H9 (cell line): ENCODE data around the gene RBKS. TPM values are rescaled to one million over a fixed set of nuclear protein-coding genes. Genes with fewer than 3 reads are reported as not detected.

ENCODE experiments used
- DNase-seq: peaks from one replicate; pipeline ENCODE4 v3.0.0-alpha.2; 2017
- H2AFZ ChIP-seq: one replicate; pipeline ENCODE4 v1.6.1; 2013; ENCODE audit warnings: mild to moderate bottlenecking, low read length, control low read depth, moderate library complexity
- H2AK5ac ChIP-seq: 2 replicates; pipeline ENCODE4 v1.6.1; 2013; ENCODE audit warnings: low read length, control low read depth, mixed read lengths; ENCODE audit not compliant: insufficient read length
- H2BK120ac ChIP-seq: one replicate; pipeline ENCODE4 v1.6.1; 2013; ENCODE audit warnings: low read depth, mild to moderate bottlenecking, low read length, control low read depth, inconsistent platforms; ENCODE audit not compliant: poor library complexity, severe bottlenecking
- H2BK12ac ChIP-seq: 2 replicates; pipeline ENCODE4 v1.6.1; 2013; ENCODE audit warnings: low read length, control low read depth, mixed read lengths, low read depth; ENCODE audit not compliant: insufficient read length
- H2BK15ac ChIP-seq: 2 replicates; pipeline ENCODE4 v1.6.1; 2013; ENCODE audit warnings: low read depth, low read length, control low read depth
- H2BK20ac ChIP-seq: one replicate; pipeline ENCODE4 v1.6.1; 2013; ENCODE audit warnings: low read depth, mild to moderate bottlenecking, low read length, control low read depth, inconsistent platforms; ENCODE audit not compliant: poor library complexity, severe bottlenecking
- H2BK5ac ChIP-seq: 2 replicates; pipeline ENCODE4 v1.6.1; 2013; ENCODE audit warnings: low read length, control low read depth, mixed read lengths; ENCODE audit not compliant: insufficient read length
- H3K14ac ChIP-seq: 2 replicates; pipeline ENCODE4 v1.6.1; 2013; ENCODE audit warnings: low read length, control low read depth; ENCODE audit not compliant: insufficient read depth
- H3K18ac ChIP-seq: 2 replicates; pipeline ENCODE4 v1.6.1; 2013; ENCODE audit warnings: low read depth, mild to moderate bottlenecking, mixed read lengths, low read length, control low read depth; ENCODE audit not compliant: insufficient read length
- H3K23ac ChIP-seq: 2 replicates; pipeline ENCODE4 v1.6.1; 2013; ENCODE audit warnings: low read length, control low read depth, mixed read lengths, low read depth; ENCODE audit not compliant: insufficient read length
- H3K23me2 ChIP-seq: 2 replicates; pipeline ENCODE4 v1.6.1; 2013; ENCODE audit warnings: low read depth, mild to moderate bottlenecking, mixed read lengths, low read length, control low read depth; ENCODE audit not compliant: insufficient read length, poor library complexity, severe bottlenecking
- H3K27ac ChIP-seq: 2 replicates; pipeline ENCODE4 v1.5.1; 2013; ENCODE audit warnings: low read length, control low read depth, mixed read lengths, low read depth; ENCODE audit not compliant: insufficient read length
- H3K27me3 ChIP-seq: 2 replicates; pipeline ENCODE4 v1.6.1; 2013; ENCODE audit warnings: low read length, control low read depth, inconsistent platforms; ENCODE audit not compliant: insufficient read depth
- H3K4ac ChIP-seq: 2 replicates; pipeline ENCODE4 v1.6.1; 2013; ENCODE audit warnings: low read depth, mild to moderate bottlenecking, control low read depth, inconsistent platforms, low read length, moderate library complexity
- H3K4me1 ChIP-seq: 2 replicates; pipeline ENCODE4 v1.6.1; 2013; ENCODE audit warnings: low read length, control low read depth, inconsistent platforms; ENCODE audit not compliant: insufficient read depth
- H3K4me2 ChIP-seq: 2 replicates; pipeline ENCODE4 v1.6.1; 2013; ENCODE audit warnings: low read length, control low read depth, mixed read lengths; ENCODE audit not compliant: insufficient read length, insufficient read depth
- H3K56ac ChIP-seq: 2 replicates; pipeline ENCODE4 v1.6.1; 2013; ENCODE audit warnings: low read depth, mild to moderate bottlenecking, mixed read lengths, low read length, control low read depth; ENCODE audit not compliant: insufficient read length
- H3K79me1 ChIP-seq: 2 replicates; pipeline ENCODE4 v1.6.1; 2013; ENCODE audit warnings: low read depth, mild to moderate bottlenecking, moderate library complexity, low read length, control low read depth, inconsistent platforms; ENCODE audit not compliant: insufficient read depth, poor library complexity, severe bottlenecking
- H3K79me2 ChIP-seq: 2 replicates; pipeline ENCODE4 v1.6.1; 2013; ENCODE audit warnings: low read length, control low read depth, inconsistent platforms; ENCODE audit not compliant: insufficient read depth
- H3K9ac ChIP-seq: 2 replicates; pipeline ENCODE4 v1.6.1; 2013; ENCODE audit warnings: low read length, control low read depth, mixed read lengths; ENCODE audit not compliant: insufficient read length; ENCODE audit errors: extremely low read depth
- H3K9me3 ChIP-seq: one replicate; pipeline ENCODE4 v1.6.1; 2013; ENCODE audit warnings: low read depth, low read length, inconsistent platforms; ENCODE audit not compliant: control insufficient read depth
- H3T11ph ChIP-seq: one replicate; pipeline ENCODE4 v1.6.1; 2013; ENCODE audit warnings: mild to moderate bottlenecking, low read length, control low read depth, inconsistent platforms
- H4K20me1 ChIP-seq: one replicate; pipeline ENCODE4 v1.6.1; 2013; ENCODE audit not compliant: control insufficient read depth, insufficient read length, insufficient read depth
- H4K5ac ChIP-seq: 2 replicates; pipeline ENCODE4 v1.6.1; 2013; ENCODE audit warnings: low read depth, mild to moderate bottlenecking, mixed read lengths, low read length, control low read depth; ENCODE audit not compliant: insufficient read length
- H4K8ac ChIP-seq: replicated peaks from 2 replicates; pipeline ENCODE4 v1.6.1; 2013; ENCODE audit warnings: low read length, control low read depth, mixed read lengths, low read depth; ENCODE audit not compliant: insufficient read length
- H4K91ac ChIP-seq: 2 replicates; pipeline ENCODE4 v1.6.1; 2013; ENCODE audit warnings: low read depth, mild to moderate bottlenecking, moderate library complexity, mixed read lengths, low read length, control low read depth; ENCODE audit not compliant: insufficient read length
- H3K27ac Mint-ChIP-seq, 3 experiments: 2 replicates in 2 of 3; 3 replicates in 1 of 3; pipeline ENCODE4 v1.8.0; 2020 to 2021; ENCODE audit warnings: mixed read lengths in 3 of 3, mild to moderate bottlenecking in 1 of 3, moderate library complexity in 1 of 3
- H3K27me3 Mint-ChIP-seq: 2 replicates; pipeline ENCODE4 v1.8.0; 2021; ENCODE audit warnings: low read depth, mild to moderate bottlenecking, moderate library complexity, mixed read lengths
- H3K36me3 Mint-ChIP-seq, 3 experiments: 2 replicates in 2 of 3; 3 replicates in 1 of 3; pipeline ENCODE4 v1.8.0; 2020 to 2021; ENCODE audit warnings: low read depth in 3 of 3, mixed read lengths in 3 of 3; ENCODE audit not compliant: insufficient read depth in 1 of 3
- H3K4me1 Mint-ChIP-seq, 2 experiments: 2 replicates each; pipeline ENCODE4 v1.8.0; 2020; ENCODE audit warnings: mixed read lengths in 2 of 2
- H3K4me3 Mint-ChIP-seq, 2 experiments: 2 replicates in 1 of 2; 3 replicates in 1 of 2; pipeline ENCODE4 v1.8.0; 2020 to 2021; ENCODE audit warnings: mild to moderate bottlenecking in 2 of 2, mixed read lengths in 2 of 2, moderate library complexity in 1 of 2
- H3K9me3 Mint-ChIP-seq, 2 experiments: 2 replicates in 1 of 2; 3 replicates in 1 of 2; pipeline ENCODE4 v1.8.0; 2020; ENCODE audit warnings: mild to moderate bottlenecking in 2 of 2, mixed read lengths in 2 of 2, moderate library complexity in 1 of 2
- CTCF ChIP-seq: fragments of 200-600 bp; sonication (generic); conservative IDR thresholded peaks from 3 replicates; pipeline ENCODE4 v1.8.0; 2021; ENCODE audit warnings: antibody characterized with exemption, mild to moderate bottlenecking
- WGBS: extraction: QIAGEN DNeasy Blood & Tissue Kit; methylation state at CpG from one replicate; pipeline ENCODE4 v1.1.7; 2013; ENCODE audit warnings: missing lambda C conversion rate, low lambda C conversion rate, mixed read lengths; ENCODE audit not compliant: insufficient read length; ENCODE audit errors: extremely low coverage; 5-methylcytosine and 5-hydroxymethylcytosine counted together
- total RNA-seq: library from RNA; stranded (reverse); gene quantifications from 2 replicates; pipeline ENCODE4 v1.2.1, GENCODE V29; 2021

Gene RBKS
- total RNA-seq, 1 experiment from 2014 or later, result 2.3 TPM

- Histone ChIP-seq H3K23ac (no peak overlapping the region), H3K14ac (no peak overlapping the region), H3K27ac (no peak overlapping the region), H3K18ac (no peak overlapping the region), H3K4ac (no peak overlapping the region), H3K79me1 (no peaks in the 10 kb centered on the region), H2AFZ (no peak overlapping the region), H3K4me2 (no peak overlapping the region), H4K91ac (no peak overlapping the region), H3K9ac (no peak overlapping the region), H3K4me1 (no peaks in the 10 kb centered on the region), H2BK12ac (no peak overlapping the region), H2BK15ac (no peak overlapping the region), H2AK5ac (no peak overlapping the region), H3K27me3 (peaks cover 3% of the 10 kb centered on the region; the same call in 1 of the 2 replicates), H3K79me2 (no peaks in the 10 kb centered on the region), H4K5ac (no peak overlapping the region), H4K20me1 (no peaks in the 10 kb centered on the region), H3K56ac (no peak overlapping the region), H3K23me2 (no peaks in the 10 kb centered on the region), H2BK5ac (no peak overlapping the region), H2BK120ac (no peak overlapping the region), H3K9me3 (no peaks in the 10 kb centered on the region), H4K8ac (no peak overlapping the region), H3T11ph (no peak overlapping the region), H2BK20ac (no peak overlapping the region)
- no peak for TF ChIP-seq CTCF
- no peak for DNase-seq
- Mint-ChIP-seq H3K9me3 (peaks cover 17 to 23% of the 10 kb centered on the region in 2 experiments), H3K4me1 (no peaks in the 10 kb centered on the region), H3K36me3 (no peaks in the 10 kb centered on the region; a peak in 3 of 7 replicates), H3K27me3 (peaks cover 27% of the 10 kb centered on the region), H3K27ac (no peak overlapping the region), H3K4me3 (no peak overlapping the region)
- WGBS, result no CpG with 5 or more reads among the region's 4 CpGs
Measured at GRCh38 chr2:27857417-27858172, 32.6 kb downstream of the RBKS start.
